GM19351 (cell line): ENCODE results near the gene TNC.

ENCODE experiments used
- ATAC-seq: cut with Tn5 transposase; IDR thresholded peaks from one replicate; pipeline ENCODE4 v1.9.1; 2021; ENCODE audit warnings: mild to moderate bottlenecking, moderate library complexity; ENCODE audit not compliant: unreplicated experiment

TNC gene

DNA sequence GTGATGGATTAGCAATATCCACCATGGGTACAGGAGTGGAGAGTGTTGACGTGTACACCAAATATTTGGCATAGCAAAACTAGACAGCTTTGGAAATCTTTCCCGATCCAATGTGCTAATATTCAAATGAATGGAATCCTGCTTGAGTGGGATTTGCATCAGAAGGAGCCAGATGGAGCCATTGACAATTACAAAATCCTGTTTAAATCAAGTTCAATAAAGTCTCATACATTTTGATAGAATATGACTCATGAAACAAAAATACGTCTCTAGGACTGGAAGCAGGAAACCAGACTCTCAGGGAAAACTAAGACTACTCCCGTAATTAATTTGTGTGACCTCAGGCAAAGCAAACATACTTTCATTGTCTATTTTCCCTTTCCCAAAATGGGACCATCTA is 13.0 kb downstream of the TNC start:
- no peak for ATAC-seq

GRCh38 chr9:115103746-115104477 is 14.0 kb downstream of the TNC start:
- no peak for ATAC-seq

- ATAC-seq, result no peak
Measured at GRCh38 chr9:115099901-115100300, 18.1 kb downstream of the TNC start.

GRCh38 chr9:115098226-115098965 is 19.6 kb downstream of the TNC start:
- no peak for ATAC-seq

DNA sequence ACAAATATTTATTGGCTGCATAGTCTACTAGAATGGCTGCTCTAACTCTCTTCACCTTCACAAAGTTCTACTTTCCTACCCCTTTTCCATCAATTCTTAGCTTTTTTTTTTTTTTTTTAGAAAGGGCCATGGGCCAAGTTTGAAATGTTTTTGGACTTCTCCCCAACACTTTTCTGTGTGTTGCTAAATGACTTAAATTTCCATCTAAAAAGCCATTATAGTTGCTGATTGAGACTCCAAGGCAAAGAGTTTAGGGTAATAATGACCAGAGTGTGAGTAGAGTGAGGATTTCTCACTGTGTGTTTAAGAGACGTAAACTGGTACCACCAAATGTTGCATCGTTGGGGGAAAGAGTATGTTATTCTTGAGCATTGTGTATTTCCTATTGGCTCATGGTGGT is 24.4 kb downstream of the TNC start:
- no peak for ATAC-seq

GRCh38 chr9:115090486-115090885 is 27.5 kb downstream of the TNC start:
- ATAC-seq, result no peak

GRCh38 chr9:115088860-115089259 is 29.1 kb downstream of the TNC start:
- no peak for ATAC-seq

DNA sequence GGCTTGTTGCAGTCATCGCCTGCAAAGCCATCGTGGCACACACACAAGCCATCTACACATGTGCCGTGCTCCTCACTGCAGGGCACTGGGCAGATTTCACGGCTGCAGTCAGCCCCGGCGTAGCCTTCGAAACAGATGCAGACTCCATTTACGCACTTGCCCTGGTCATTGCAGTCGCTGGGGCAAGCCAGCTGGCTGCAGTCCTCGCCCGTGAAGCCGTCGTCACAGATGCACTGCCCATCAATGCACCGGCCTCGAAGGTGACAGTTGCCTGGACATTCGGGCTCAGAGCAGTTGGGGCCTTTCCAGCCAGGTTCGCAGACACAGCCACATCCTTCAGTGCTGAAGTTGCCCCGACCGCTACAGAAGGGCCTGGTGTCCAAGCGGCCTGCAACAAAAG is 31.1 kb downstream of the TNC start:
- ATAC-seq, result no peak

DNA sequence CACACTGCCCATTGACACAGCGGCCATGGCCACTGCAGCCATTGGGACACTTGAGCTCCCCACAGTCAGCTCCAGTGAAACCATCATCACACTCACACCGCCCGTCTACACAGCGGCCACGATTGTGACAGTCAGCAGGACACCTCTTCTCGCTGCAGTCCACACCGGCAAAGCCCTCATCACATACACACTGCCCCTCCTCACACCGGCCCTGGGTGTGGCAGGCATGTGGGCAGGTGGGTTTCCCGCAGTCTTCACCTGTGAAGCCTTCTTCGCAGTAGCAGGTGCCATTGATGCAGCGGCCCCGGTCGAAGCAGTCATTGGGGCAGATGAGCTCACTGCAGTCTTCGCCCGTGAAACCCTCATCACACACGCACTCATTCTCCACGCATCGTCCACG is 31.5 kb downstream of the TNC start:
- ATAC-seq, result no peak

DNA sequence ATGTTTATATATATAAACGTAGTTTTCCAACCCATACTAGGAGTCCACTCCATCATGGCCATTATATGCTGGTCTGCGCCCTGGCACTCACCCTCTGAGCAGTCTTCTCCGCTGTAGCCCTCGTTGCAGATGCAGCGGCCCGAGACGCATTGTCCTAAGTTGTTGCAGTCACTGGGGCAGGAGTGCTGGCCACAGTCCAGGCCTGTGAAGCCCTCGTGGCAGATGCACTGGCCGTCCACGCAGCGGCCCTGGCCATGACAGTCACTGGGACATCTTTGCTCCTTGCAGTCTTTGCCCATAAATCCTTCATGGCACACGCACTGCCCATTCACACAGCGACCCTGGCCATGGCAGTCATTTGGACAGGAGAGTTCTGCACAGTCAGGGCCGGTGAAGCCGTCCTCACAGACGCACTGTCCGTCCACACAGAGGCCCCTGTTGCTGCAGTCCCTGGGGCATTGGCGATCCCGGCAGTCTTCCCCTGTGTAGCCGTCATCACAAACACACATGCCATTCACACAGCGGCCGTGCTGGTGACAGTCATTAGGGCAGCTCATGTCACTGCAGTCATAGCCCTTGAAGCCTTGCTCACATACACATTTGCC is 32.1 kb downstream of the TNC start:
- ATAC-seq, result no peak

GRCh38 chr9:115084709-115085108 is 33.2 kb downstream of the TNC start:
- no peak for ATAC-seq

GRCh38 chr9:115084157-115084556 is 33.8 kb downstream of the TNC start:
- no peak for ATAC-seq

DNA sequence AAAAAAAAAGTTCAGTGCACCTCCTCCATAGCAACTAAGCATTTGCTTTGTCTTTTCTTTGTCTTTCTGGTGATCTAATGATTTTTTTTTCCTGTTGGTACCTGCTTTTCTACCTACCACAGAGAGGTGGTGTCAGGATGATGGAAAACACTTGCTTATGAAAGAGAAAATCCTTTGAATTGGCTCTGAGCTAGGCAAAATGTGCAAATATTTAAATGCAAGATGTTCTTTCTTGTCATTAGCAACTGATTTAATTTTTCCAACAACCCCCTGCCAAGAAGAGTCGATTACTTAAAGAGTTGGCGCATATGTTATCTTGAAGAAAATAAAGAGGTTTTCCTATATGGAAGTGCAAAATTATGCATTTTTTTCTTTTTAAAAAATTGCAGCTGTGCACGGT is 37.7 kb downstream of the TNC start:
- ATAC-seq, result no peak

- no peak for ATAC-seq
Measured at GRCh38 chr9:115079156-115079555, 38.8 kb downstream of the TNC start.

- ATAC-seq, result no peak
Measured at GRCh38 chr9:115073456-115073855, 44.5 kb downstream of the TNC start.

DNA sequence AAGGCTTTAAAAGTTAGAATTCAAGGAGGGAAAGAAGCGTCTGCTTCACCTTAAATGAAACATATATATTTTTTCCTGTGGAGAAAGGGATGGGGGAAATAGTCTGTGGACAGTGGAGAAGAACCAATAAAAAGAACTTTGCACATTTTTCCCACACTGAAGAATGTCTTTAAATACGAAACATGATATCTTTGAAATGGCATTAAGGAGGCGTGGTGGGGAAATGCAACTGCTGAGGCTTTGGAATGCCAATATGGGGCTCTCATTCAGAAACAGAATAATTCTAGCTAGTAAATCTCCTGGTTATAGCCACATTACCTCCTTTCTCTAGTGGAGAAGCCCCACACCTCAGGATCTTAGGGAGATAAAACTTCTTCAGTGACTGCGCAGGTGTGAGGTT is 46.8 kb downstream of the TNC start:
- no peak for ATAC-seq

- no peak for ATAC-seq
Measured at GRCh38 chr9:115069771-115070170, 48.2 kb downstream of the TNC start.

- no peak for ATAC-seq
Measured at GRCh38 chr9:115069302-115069701, 48.7 kb downstream of the TNC start.

GRCh38 chr9:115068031-115068430 is 49.9 kb downstream of the TNC start:
- ATAC-seq, result no peak

- no peak for ATAC-seq
Measured at GRCh38 chr9:115063058-115063845, 54.7 kb downstream of the TNC start.

- ATAC-seq, result no peak
Measured at GRCh38 chr9:115058684-115059315, 59.2 kb downstream of the TNC start.
